Progenitor cell of endocrine pancreas (in vitro differentiated cells): ENCODE data around the gene TCP11. TPM values are rescaled to one million over a fixed set of nuclear protein-coding genes. Genes with fewer than 3 reads are reported as not detected.
"Not testable (repeated sequence)": the region's sequence is repeated elsewhere in the genome, so short reads cannot be mapped to it uniquely, and the experiment has no call there.

Source experiments
- DNase-seq: peaks from one replicate; pipeline ENCODE4 v3.0.0; 2021; ENCODE audit warnings: low spot score; ENCODE audit not compliant: unreplicated experiment
- H3K27ac Mint-ChIP-seq: 2 replicates; pipeline ENCODE4 v1.8.0; 2021; ENCODE audit warnings: mild to moderate bottlenecking, moderate library complexity, mixed read lengths
- H3K27me3 Mint-ChIP-seq: 2 replicates; pipeline ENCODE4 v1.8.0; 2021; ENCODE audit warnings: mixed read lengths
- H3K36me3 Mint-ChIP-seq: 2 replicates; pipeline ENCODE4 v1.8.0; 2022; ENCODE audit warnings: mixed read lengths; ENCODE audit not compliant: insufficient read depth
- H3K4me1 Mint-ChIP-seq: 2 replicates; pipeline ENCODE4 v1.8.0; 2021; ENCODE audit warnings: low read depth, mixed read lengths
- H3K4me3 Mint-ChIP-seq: 2 replicates; pipeline ENCODE4 v1.8.0; 2021; ENCODE audit warnings: low read depth, mild to moderate bottlenecking, moderate library complexity, mixed read lengths
- H3K9me3 Mint-ChIP-seq: 2 replicates; pipeline ENCODE4 v1.8.0; 2021; ENCODE audit warnings: low read depth, mixed read lengths
- CTCF ChIP-seq: fragments of 200-600 bp; sonication (generic); IDR thresholded peaks from one replicate; pipeline ENCODE4 v1.5.0; 2021; ENCODE audit warnings: antibody characterized with exemption, mild to moderate bottlenecking; ENCODE audit not compliant: unreplicated experiment
- total RNA-seq: library from RNA; stranded (reverse); gene quantifications from 2 replicates; pipeline ENCODE4 v1.2.1, GENCODE V29; 2021

The TCP11 gene
- total RNA-seq, 1 donor from 2014 or later: not detected

GRCh38 chr6:35128042-35128441, 13.1 kb downstream of the TCP11 start:
- Mint-ChIP-seq H3K27me3 (peaks cover 4% of the 10 kb centered on the region), H3K27ac (no peak overlapping the region), H3K36me3 (no peaks in the 10 kb centered on the region), H3K4me1 (peaks cover 6% of the 10 kb centered on the region), H3K9me3 (no peaks in the 10 kb centered on the region), H3K4me3 (no peak overlapping the region)
- DNase-seq: no peak
- no peak for TF ChIP-seq CTCF

- DNase-seq: no peak
- peaks cover 3% of the 10 kb centered on the region for H3K4me1 Mint-ChIP-seq
- no peak overlapping the region for H3K27ac Mint-ChIP-seq
- no peak overlapping the region for H3K4me3 Mint-ChIP-seq
- no peaks in the 10 kb centered on the region for H3K36me3 Mint-ChIP-seq
- peaks cover 4% of the 10 kb centered on the region for H3K27me3 Mint-ChIP-seq
- no peak for TF ChIP-seq CTCF
- peaks cover 3% of the 10 kb centered on the region for H3K9me3 Mint-ChIP-seq
These were observed 16.8 kb downstream of the TCP11 start for GRCh38 chr6:35124356-35124755.

GRCh38 chr6:35120746-35121145, 20.4 kb downstream of the TCP11 start:
- H3K9me3 Mint-ChIP-seq: peaks cover 3% of the 10 kb centered on the region
- H3K4me1 Mint-ChIP-seq: peaks cover 7% of the 10 kb centered on the region
- no peaks in the 10 kb centered on the region for H3K27me3 Mint-ChIP-seq
- H3K36me3 Mint-ChIP-seq: no peaks in the 10 kb centered on the region
- no peak overlapping the region for H3K27ac Mint-ChIP-seq
- no peak overlapping the region for H3K4me3 Mint-ChIP-seq
- DNase-seq: no peak
- TF ChIP-seq CTCF: no peak

- no peak for TF ChIP-seq CTCF
- Mint-ChIP-seq H3K4me3 (no peak overlapping the region), H3K9me3 (peaks cover 21% of the 10 kb centered on the region), H3K27ac (no peak overlapping the region), H3K36me3 (peaks cover 9% of the 10 kb centered on the region), H3K4me1 (peaks cover 9% of the 10 kb centered on the region), H3K27me3 (no peaks in the 10 kb centered on the region)
- DNase-seq: no peak
These were observed 32.7 kb downstream of the TCP11 start for GRCh38 chr6:35108309-35108885.

GRCh38 chr6:35107761-35108160, 33.4 kb downstream of the TCP11 start:
- Mint-ChIP-seq H3K27ac (peak overlapping the region; percentile 50), H3K9me3 (peaks cover 21% of the 10 kb centered on the region)
- not testable (repeated sequence) for H3K27me3 Mint-ChIP-seq, H3K4me1 Mint-ChIP-seq, DNase-seq, H3K36me3 Mint-ChIP-seq, H3K4me3 Mint-ChIP-seq

GRCh38 chr6:35107208-35107607, 33.9 kb downstream of the TCP11 start:
- H3K27me3 Mint-ChIP-seq, H3K4me3 Mint-ChIP-seq, H3K4me1 Mint-ChIP-seq, H3K27ac Mint-ChIP-seq, DNase-seq, H3K36me3 Mint-ChIP-seq: not testable (repeated sequence)
- peaks cover 20% of the 10 kb centered on the region for H3K9me3 Mint-ChIP-seq

GRCh38 chr6:35106061-35106460, 35.1 kb downstream of the TCP11 start:
- not testable (repeated sequence) for H3K4me3 Mint-ChIP-seq, H3K27me3 Mint-ChIP-seq, H3K4me1 Mint-ChIP-seq, DNase-seq, H3K36me3 Mint-ChIP-seq, H3K27ac Mint-ChIP-seq
- peaks cover 13% of the 10 kb centered on the region for H3K9me3 Mint-ChIP-seq
